Vagina (tissue), 2 donors: ENCODE data around the gene CYREN. TPM values are rescaled to one million over a fixed set of nuclear protein-coding genes. Genes with fewer than 3 reads are reported as not detected.

ENCODE experiments used
- DNase-seq, 2 donors: peaks; one replicate each; pipeline ENCODE4 v3.0.0-alpha.2; 2017; ENCODE audit errors: extremely low spot score in 2 of 2
- H3K27ac ChIP-seq: fragments of 200-600 bp; sonication (generic); one replicate; pipeline ENCODE4 v1.5.1; 2019
- H3K27me3 ChIP-seq: fragments of 200-600 bp; sonication (generic); one replicate; pipeline ENCODE4 v1.5.1; 2019
- H3K36me3 ChIP-seq, 2 donors: fragments of 200-600 bp; sonication (generic); one replicate each; pipeline ENCODE4 v1.5.1; 2017 to 2019
- H3K4me1 ChIP-seq: fragments of 200-600 bp; sonication (generic); one replicate; pipeline ENCODE4 v1.5.1; 2019
- H3K4me3 ChIP-seq, 2 donors: fragments of 200-600 bp; sonication (generic); 1 replicate in 1 of 2; 2 replicates in 1 of 2; pipeline ENCODE4 v1.5.1; 2016 to 2019
- H3K9me3 ChIP-seq: fragments of 200-600 bp; sonication (generic); one replicate; pipeline ENCODE4 v1.5.1; 2019
- CTCF ChIP-seq, 3 experiments: fragments of 450-650 bp in 2 of 3; fragments of 200-600 bp in 1 of 3; sonication (generic) in 1 of 3; IDR thresholded peaks; one replicate each; pipeline ENCODE4 v1.5.1; 2017 to 2019; ENCODE audit warnings: antibody characterized with exemption in 3 of 3, mild to moderate bottlenecking in 2 of 3, moderate library complexity in 2 of 3
- POLR2A ChIP-seq, 2 donors: fragments of 450-650 bp; IDR thresholded peaks; one replicate each; pipeline ENCODE4 v1.6.1; 2017; ENCODE audit warnings: antibody characterized with exemption in 2 of 2, mild to moderate bottlenecking in 2 of 2, moderate library complexity in 2 of 2
- POLR2AphosphoS5 ChIP-seq, 2 donors: sonication (generic); formaldehyde crosslinking; IDR thresholded peaks; one replicate each; pipeline ENCODE4 v1.9.0; 2017; ENCODE audit warnings: antibody characterized with exemption in 2 of 2, mild to moderate bottlenecking in 2 of 2, low read depth in 1 of 2; ENCODE audit not compliant: insufficient read depth in 1 of 2
- intact Hi-C: fragments of 100-400 bp; cut with DNase I; formaldehyde crosslinking; loops from one replicate; pipeline ENCODE4 v1.15.1; 2023
- total RNA-seq: library from RNA; depleted of rRNA; stranded (reverse); fragments of >200 nt; gene quantifications from one replicate; pipeline ENCODE4 v1.2.3, GENCODE V29; 2016

The CYREN gene
- total RNA-seq, 1 donor from 2014 or later, result 33.4 TPM

DNA sequence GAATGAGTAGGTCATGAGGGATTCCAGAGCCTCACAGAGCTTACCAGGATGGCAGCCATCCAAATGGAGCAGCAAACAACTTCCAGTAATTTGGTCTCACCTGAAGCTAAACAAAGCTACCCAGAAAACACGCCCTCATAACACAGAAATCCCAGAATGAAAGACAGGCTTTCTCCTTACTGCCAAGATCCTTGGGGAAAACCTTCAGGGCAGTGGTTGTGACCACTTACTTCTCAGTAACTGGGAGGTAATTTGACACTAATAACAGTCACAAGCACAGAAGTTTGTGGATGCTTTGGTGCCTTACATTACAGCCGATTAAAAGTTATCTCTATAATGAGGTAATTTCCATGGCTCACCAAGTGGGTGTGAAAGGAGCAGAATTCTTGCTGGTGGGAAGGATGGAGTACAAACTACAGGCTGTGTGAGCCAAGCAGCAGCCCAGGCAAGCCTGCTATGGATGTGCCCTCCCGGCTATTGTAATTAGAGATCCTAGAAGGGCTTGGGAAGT is 30.4 kb upstream of the CYREN start:
- peak in 1 of 2 donors; percentile 16 for DNase-seq
- Histone ChIP-seq H3K4me3 (no peak overlapping the region), H3K9me3 (no peaks in the 10 kb centered on the region), H3K36me3 (peaks cover 0 to 66% of the 10 kb centered on the region in 2 donors), H3K4me1 (peaks cover 10% of the 10 kb centered on the region), H3K27ac (no peak overlapping the region), H3K27me3 (no peaks in the 10 kb centered on the region)
- intact Hi-C loops, result no loop called here
- no peak for TF ChIP-seq POLR2A (IDR thresholded peaks at IDR 0.05)
- no peak for TF ChIP-seq CTCF (IDR thresholded peaks at IDR 0.05)
- no peak for TF ChIP-seq POLR2AphosphoS5 (IDR thresholded peaks at IDR 0.05; ENCODE audit: insufficient read depth in 1 of 2, low read depth in 1 of 2)

DNA sequence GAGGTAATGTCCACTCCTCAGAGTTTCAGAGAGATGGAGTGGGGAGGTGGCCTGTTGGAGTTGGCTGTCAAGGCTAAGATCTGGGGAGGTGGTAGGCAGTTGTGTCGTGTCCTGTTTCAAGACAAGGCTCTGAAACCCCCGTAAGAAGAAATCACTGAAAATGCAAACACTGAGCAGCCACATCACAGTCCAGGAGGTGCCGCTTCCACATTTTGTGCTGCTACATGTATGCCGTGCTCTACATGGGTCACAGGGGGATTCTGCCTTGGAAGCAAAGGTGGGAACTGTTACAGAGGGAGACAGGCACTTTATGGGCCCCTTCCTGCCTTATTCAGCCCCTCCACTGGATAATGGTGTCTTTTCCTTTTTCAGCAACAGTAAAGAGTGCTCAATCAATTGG is 28.9 kb upstream of the CYREN start:
- peak in 1 of 2 donors; percentile 49 for DNase-seq
- Histone ChIP-seq H3K27me3 (no peaks in the 10 kb centered on the region), H3K27ac (no peak overlapping the region), H3K4me3 (no peak overlapping the region), H3K36me3 (peaks cover 0 to 77% of the 10 kb centered on the region in 2 donors), H3K9me3 (no peaks in the 10 kb centered on the region), H3K4me1 (peaks cover 7% of the 10 kb centered on the region)
- intact Hi-C loops, result no loop called here
- TF ChIP-seq CTCF (IDR thresholded peaks at IDR 0.05), result no peak
- TF ChIP-seq POLR2A (IDR thresholded peaks at IDR 0.05), result no peak
- no peak for TF ChIP-seq POLR2AphosphoS5 (IDR thresholded peaks at IDR 0.05; ENCODE audit: insufficient read depth in 1 of 2, low read depth in 1 of 2)

- intact Hi-C loops, result no loop called here
- Histone ChIP-seq H3K4me3 (no peak overlapping the region), H3K9me3 (no peaks in the 10 kb centered on the region), H3K27me3 (no peaks in the 10 kb centered on the region), H3K27ac (no peak overlapping the region), H3K4me1 (no peaks in the 10 kb centered on the region), H3K36me3 (peaks cover 0 to 89% of the 10 kb centered on the region in 2 donors)
- TF ChIP-seq POLR2A (IDR thresholded peaks at IDR 0.05), result no peak
- no peak for TF ChIP-seq CTCF (IDR thresholded peaks at IDR 0.05)
- no peak for TF ChIP-seq POLR2AphosphoS5 (IDR thresholded peaks at IDR 0.05; ENCODE audit: insufficient read depth in 1 of 2, low read depth in 1 of 2)
- DNase-seq, result peak in 1 of 2 donors; percentile 62
Measured at GRCh38 chr7:135197906-135198655, 27.6 kb upstream of the CYREN start.

GRCh38 chr7:135197343-135197742 is 26.8 kb upstream of the CYREN start:
- H3K36me3 ChIP-seq, result peaks cover 0 to 89% of the 10 kb centered on the region in 2 donors
- no peak overlapping the region for H3K27ac ChIP-seq
- H3K27me3 ChIP-seq, result no peaks in the 10 kb centered on the region
- no peak overlapping the region for H3K4me3 ChIP-seq
- TF ChIP-seq POLR2A (IDR thresholded peaks at IDR 0.05), result no peak
- TF ChIP-seq POLR2AphosphoS5 (IDR thresholded peaks at IDR 0.05; ENCODE audit: insufficient read depth in 1 of 2, low read depth in 1 of 2), result no peak
- TF ChIP-seq CTCF (IDR thresholded peaks at IDR 0.05), result no peak
- intact Hi-C loops, result no loop called here
- H3K4me1 ChIP-seq, result no peaks in the 10 kb centered on the region
- no peaks in the 10 kb centered on the region for H3K9me3 ChIP-seq
- peak in 1 of 2 donors; percentile 34 for DNase-seq
